HG03565 (cell line): ENCODE measurements around the gene CHN1.

Source experiments
- ATAC-seq: cut with Tn5 transposase; IDR thresholded peaks from one replicate; pipeline ENCODE4 v1.9.1; 2021; ENCODE audit warnings: mild to moderate bottlenecking, moderate library complexity; ENCODE audit not compliant: unreplicated experiment

The CHN1 gene

DNA sequence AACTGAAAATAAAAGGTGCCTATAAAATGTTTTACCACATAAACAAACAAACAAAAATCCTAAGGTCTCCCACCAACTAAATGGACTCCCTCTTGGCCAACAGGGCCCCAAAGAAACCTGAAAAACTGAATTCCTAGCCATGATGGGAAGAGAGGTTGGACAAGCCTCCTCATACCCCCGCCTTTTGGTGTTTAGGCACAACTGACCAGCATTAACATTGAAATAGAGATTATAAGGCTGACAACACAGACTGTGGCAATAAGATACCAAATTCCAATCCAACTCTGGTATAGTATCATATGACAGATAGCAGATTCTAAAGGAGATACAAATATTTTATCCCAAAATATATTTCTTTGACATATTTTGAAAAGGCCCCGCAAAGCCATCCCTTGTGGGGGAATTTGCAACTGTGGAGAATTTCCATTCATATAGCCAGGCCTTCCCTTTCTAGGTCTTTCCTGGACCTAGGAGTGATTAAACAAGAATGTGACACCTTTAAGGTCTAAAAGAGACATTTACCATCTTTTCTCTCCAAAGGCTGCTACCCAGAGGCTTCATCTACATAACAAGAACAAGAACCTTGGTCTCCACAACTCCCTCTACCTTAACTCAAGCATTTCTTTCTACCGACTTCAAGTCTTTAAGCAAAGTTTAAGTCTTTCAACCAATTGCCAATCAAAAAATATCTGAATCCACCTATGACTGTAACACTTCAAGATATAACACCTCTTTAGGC is 80.0 kb downstream of the CHN1 start:
- no peak for ATAC-seq

GRCh38 chr2:174924061-174924693 is 81.0 kb downstream of the CHN1 start:
- ATAC-seq, result no peak

- no peak for ATAC-seq
These were observed 85.1 kb downstream of the CHN1 start for GRCh38 chr2:174919947-174920595.

DNA sequence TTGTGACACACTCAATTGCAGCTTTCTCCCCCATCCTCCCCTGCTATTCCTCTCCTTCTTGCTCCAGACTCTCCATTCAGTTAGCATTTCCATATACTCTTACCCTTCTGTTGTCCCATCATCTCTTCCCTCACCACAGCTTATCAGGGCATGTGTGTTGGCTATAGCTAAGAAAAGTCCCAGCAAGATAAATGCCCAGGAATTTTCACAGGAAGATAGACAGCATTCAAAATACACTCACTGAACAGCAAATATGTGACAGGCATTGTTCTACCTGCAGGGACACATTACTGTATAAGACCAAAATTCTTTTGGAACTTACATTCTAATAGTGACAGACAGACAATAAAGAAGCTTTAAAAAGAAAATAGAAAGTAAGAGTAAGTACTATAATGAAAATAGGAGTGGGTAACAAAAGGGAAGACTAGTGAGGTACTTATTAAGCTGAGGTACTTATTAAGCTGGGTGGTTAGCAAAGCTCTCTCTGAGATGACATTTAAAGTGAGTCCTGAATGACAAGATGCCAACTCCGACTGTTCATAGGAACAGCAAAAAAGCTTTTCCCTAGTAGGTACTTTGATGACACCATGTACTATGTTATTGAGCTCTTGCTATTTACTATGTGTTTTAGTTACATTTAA is 86.2 kb downstream of the CHN1 start:
- no peak for ATAC-seq

- no peak for ATAC-seq
These were observed 88.8 kb downstream of the CHN1 start for GRCh38 chr2:174916270-174916930.

DNA sequence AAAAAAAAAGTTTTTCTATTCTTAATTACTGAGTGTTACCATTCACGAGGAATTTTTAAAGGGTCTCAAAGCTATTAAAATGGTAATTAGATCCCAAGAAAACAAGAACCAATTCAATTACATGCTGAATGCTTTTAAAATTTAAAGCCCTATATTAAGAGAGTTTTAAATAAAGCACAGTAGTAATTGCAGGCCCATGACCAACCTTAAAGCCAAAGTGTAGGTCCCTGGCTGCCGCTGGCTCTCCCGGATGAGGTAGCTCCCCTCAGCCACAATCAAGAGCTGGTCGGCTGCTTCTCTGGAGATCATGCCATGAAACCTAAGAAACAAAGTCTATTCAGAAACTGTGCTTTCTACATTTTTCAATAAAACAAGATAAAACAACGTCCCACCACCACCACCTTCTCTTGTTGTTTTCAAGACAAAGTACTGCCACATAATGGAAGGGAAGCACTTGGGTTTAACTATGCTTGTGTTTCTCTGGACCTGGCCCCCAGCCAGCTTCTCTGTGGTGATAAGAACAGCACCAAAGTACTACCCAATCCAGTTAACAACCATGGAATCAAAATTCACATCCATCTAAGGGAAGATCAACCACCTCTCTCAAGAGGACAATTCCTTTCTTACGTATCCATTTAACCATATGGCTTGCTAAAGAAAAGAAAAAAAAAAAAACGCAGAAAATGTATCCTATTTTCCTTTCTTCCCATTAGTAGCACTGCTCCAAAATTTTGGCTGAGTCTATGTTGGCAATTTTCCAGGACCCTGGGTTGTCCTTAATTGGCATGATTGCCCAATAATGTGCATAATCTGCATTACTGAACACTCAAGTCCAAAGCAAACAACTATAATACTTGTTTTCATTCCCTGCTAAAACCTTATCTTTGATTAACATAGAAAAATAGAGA is 90.1 kb downstream of the CHN1 start:
- no peak for ATAC-seq

DNA sequence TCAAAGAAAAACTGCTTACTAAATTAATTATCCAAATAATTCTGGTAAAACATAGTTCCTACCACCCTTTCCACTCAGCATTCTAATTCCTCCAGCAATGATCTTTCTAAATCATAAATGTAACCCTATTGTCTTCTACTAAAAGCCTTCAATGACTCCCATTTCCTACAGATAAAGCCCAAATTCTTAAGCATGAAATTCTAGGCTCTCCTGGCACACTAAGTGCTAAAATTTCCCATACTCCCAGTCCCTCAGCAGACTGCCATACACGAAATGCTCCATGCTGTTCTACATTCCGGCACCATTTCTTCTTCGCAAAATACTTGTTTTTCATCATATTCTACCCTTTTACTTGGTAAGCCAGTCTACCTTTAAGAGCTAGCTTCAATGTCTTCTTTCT is 96.9 kb downstream of the CHN1 start:
- no peak for ATAC-seq

GRCh38 chr2:174903264-174903556 is 102.0 kb downstream of the CHN1 start:
- no peak for ATAC-seq

DNA sequence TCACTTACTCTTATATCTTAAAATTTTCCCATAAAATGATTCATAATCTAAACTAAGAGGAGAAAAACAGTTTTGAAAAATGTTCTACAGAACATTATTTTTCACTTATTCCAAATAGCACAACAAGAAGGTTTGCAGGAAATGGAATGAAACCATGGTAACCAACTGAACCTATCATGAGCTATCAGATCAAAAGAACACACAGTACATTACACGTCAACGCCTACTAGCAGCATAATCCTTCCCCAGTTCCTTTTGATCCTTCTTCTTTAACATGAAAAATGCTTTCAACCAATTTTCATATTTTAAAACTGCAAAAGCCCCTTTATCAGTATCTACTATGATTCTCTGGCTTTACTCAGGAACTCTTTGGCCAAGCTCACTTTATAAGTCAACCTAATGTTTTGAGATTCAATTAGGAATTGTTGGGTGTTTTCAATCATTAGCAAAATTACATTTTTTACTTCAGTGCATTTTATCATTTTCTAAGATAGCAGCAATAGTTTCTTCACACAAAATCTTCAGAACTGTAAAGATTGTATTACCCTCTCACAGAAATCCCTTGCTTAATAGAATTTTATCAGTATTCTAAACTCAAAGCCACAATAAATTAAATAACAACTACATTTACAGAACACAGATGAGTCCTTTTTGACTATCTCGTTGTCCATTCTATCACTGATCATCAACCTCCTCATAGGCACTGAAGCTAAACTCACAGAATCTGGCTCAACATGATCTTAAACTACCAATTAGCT is 102.5 kb downstream of the CHN1 start:
- no peak for ATAC-seq

DNA sequence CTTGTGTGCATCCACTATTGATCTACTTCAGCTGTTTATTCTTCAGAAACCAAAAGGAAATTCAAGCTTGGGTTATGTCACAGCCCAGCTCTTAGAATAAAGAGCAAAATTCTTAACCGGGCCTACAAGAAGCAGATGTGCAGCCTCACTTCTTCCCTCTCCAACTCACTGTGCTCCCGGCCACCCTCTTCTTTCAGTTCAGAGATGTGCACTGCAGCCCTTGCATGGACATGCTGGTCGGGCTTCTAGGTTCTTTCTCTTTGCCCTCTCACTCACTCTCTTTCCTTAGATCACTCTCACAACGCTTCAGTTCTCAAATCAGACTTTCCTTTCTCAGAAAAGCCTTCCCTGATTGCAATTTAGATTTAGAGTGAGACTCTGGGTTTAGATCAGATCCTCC is 104.1 kb downstream of the CHN1 start:
- no peak for ATAC-seq

DNA sequence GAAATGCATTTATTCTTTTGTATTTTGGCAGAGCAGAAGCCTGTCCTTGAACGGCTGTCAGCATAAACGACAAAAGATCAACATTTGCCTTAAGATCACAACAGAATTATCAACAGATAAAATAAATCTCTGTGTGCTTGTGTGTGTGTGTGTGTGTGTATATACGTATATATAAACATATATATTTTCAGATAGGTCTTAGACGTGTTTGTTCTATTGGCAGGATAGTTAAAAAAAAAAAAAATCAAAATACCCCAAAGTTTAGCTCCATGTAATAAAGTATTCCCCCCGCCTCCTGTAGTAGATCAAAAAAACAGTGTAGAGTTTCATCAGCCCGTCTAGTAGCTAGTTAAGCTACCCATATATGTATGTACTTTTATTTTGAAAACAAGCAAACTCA is 107.9 kb downstream of the CHN1 start:
- no peak for ATAC-seq

DNA sequence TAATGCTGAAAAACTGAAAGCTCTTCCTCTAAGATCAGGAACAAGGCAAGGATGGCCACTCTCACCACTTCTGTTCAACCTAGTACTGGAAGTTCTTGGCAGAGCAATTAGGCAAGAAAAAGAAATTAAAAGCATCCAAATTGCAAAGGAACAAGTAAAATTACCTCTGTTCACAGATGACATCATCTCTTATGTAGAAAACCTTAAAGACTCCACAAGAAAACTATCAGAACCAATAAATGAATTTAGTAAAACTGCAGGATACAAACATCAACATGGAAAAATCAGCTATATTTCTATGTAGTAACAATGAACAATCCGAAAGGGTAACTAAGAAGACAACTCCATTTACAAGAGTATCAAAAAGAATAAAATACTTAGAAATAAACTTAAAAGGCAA is 112.2 kb downstream of the CHN1 start:
- no peak for ATAC-seq

- ATAC-seq, result no peak
These were observed 112.6 kb downstream of the CHN1 start for GRCh38 chr2:174892546-174892945.

GRCh38 chr2:174888646-174889271 is 116.4 kb downstream of the CHN1 start:
- ATAC-seq, result no peak

- no peak for ATAC-seq
These were observed 117.0 kb downstream of the CHN1 start for GRCh38 chr2:174888146-174888545.

- no peak for ATAC-seq
These were observed 122.8 kb downstream of the CHN1 start for GRCh38 chr2:174882416-174882815.

GRCh38 chr2:174881678-174882077 is 123.5 kb downstream of the CHN1 start:
- no peak for ATAC-seq

- no peak for ATAC-seq
These were observed 126.5 kb downstream of the CHN1 start for GRCh38 chr2:174878537-174879147.

DNA sequence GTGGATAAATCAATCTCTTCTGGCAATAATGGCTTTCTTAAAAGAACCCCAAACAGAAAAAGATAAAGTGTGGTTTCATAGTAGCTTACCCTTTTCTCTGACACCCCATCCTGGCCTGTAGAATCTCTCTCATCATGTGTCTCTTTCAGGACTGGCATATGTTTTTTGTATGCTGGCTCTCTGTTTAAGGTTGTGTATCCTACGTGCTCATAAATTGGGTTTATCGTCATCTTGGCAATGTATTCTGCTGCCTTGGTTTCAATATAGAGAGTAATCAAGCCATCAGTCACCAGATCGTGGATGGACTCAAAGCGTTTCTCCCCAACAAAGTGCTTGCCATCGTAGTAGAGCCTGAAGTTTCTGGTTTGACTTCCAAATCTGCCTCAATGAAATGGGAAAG is 127.4 kb downstream of the CHN1 start:
- no peak for ATAC-seq
